ENCODE data around the gene TCEA3. TPM values are rescaled to one million over a fixed set of nuclear protein-coding genes. Genes with fewer than 3 reads are reported as not detected.

The TCEA3 gene
- total and polyA plus RNA-seq, 10 of the 15 experiments (the other 5 are each of a cell fraction or from before 2014, with no cell fraction given): 0.06 to 0.23 (median 0.08) TPM; not detected in 7

- no peak for TF ChIP-seq NR2C1 (IDR thresholded peaks at IDR 0.05)
- TF ChIP-seq RAD21 (IDR thresholded peaks at IDR 0.05; ENCODE audit: insufficient read depth, low read depth, low read length): no peak
- TF ChIP-seq MXI1 (IDR thresholded peaks at IDR 0.05; ENCODE audit: low read depth, low read length): no peak
- TF ChIP-seq IRF5 (IDR thresholded peaks at IDR 0.05; ENCODE audit: borderline replicate concordance): no peak
- no peak for TF ChIP-seq PKNOX1 (IDR thresholded peaks at IDR 0.05)
- no peak for TF ChIP-seq ATF3 (IDR thresholded peaks at IDR 0.05; ENCODE audit: borderline replicate concordance, extremely low read depth, low read depth, low read length)
- no peak for TF ChIP-seq ZNF207 (IDR thresholded peaks at IDR 0.05; ENCODE audit: borderline replicate concordance)
- no peak for TF ChIP-seq TAF1 (IDR thresholded peaks at IDR 0.05; ENCODE audit: borderline replicate concordance, low read depth, low read length)
Measured at GRCh38 chr1:23356471-23357137, 67.9 kb downstream of the TCEA3 start (continued).

- H3K79me2 ChIP-seq (ENCODE audit: control insufficient read depth, insufficient read depth, low read length): no peaks in the 10 kb centered on the region
- intact Hi-C loops (cut with micrococcal nuclease; ENCODE audit: unreplicated experiment) (no loop called here), in situ Hi-C loops (cut with MboI) (no loop called here)
- H3K27ac ChIP-seq (ENCODE audit: control insufficient read depth, insufficient read depth): no peak overlapping the region
- RAD21 ChIA-PET (ENCODE audit: unreplicated experiment): no interaction called here
- no peaks in the 10 kb centered on the region for H4K20me1 ChIP-seq (ENCODE audit: control insufficient read depth, insufficient read depth)
- DNase-seq (ENCODE audit: low read depth, low spot score) (no peak), ATAC-seq (no peak), FAIRE-seq (no peak)
- no peak overlapping the region for H3K4me3 ChIP-seq
- POLR2A ChIA-PET: no interaction called here
- no peak overlapping the region for H3K4me2 ChIP-seq (ENCODE audit: control insufficient read depth, insufficient read depth)
- H3K27me3 ChIP-seq (replicated peaks in 1 of 2; ENCODE audit: control insufficient read depth in 2 of 2, insufficient read depth in 2 of 2, low read length in 1 of 2): no peaks in the 10 kb centered on the region
- 30% methylated on average over 3 of the region's 3 CpGs for WGBS (ENCODE audit: insufficient coverage, insufficient replicate concordance, low lambda C conversion rate, missing lambda C conversion rate)
- SMC1A ChIA-PET (ENCODE audit: uncharacterized antibody, unreplicated experiment): interaction anchor here (0.6 kb wide), 1 partner anchor 147 kb away, joined by 3 read pairs; no protein-coding TSS in a partner anchor
- no TSS peak for BruUV-seq (replicated peaks)
- no peak overlapping the region for H2AFZ ChIP-seq (ENCODE audit: control insufficient read depth, low read depth, low read length)
- no peak overlapping the region for H3K9ac ChIP-seq (ENCODE audit: control insufficient read depth, insufficient read depth, low read length)
- H3K4me1 ChIP-seq (ENCODE audit: control insufficient read depth, insufficient read depth, low read length): no peaks in the 10 kb centered on the region
- CTCF ChIA-PET: no interaction called here
- H3K9me3 ChIP-seq (replicated peaks; ENCODE audit: control insufficient read depth, insufficient read depth, low read length): no peaks in the 10 kb centered on the region
- no peaks in the 10 kb centered on the region for H3K36me3 ChIP-seq (ENCODE audit: control insufficient read depth in 2 of 2, insufficient read depth in 2 of 2, low read length in 1 of 2)
- TF ChIP-seq GABPA (IDR thresholded peaks at IDR 0.05; ENCODE audit: low read depth) (no peak), REST (IDR thresholded peaks at IDR 0.05; ENCODE audit: low read depth, low read length) (no peak), LARP7 (IDR thresholded peaks at IDR 0.05) (no peak), NR2C1 (IDR thresholded peaks at IDR 0.05) (no peak), CHD4 (IDR thresholded peaks at IDR 0.05) (no peak), SIN3A (IDR thresholded peaks at IDR 0.05; ENCODE audit: low read depth, low read length) (no peak), YBX1 (IDR thresholded peaks at IDR 0.05) (no peak), RAD51 (IDR thresholded peaks at IDR 0.05) (no peak), STAT3 (IDR thresholded peaks at IDR 0.05; ENCODE audit: low read depth, low read length) (no peak)
Measured at GRCh38 chr1:23354245-23354644, 70.3 kb downstream of the TCEA3 start.
